ENCODE measurements around the gene RPUSD1. TPM values are rescaled to one million over a fixed set of nuclear protein-coding genes. Genes with fewer than 3 reads are reported as not detected.

The RPUSD1 gene
- total RNA-seq, 1 donor from 2014 or later: 28.5 TPM

DNA sequence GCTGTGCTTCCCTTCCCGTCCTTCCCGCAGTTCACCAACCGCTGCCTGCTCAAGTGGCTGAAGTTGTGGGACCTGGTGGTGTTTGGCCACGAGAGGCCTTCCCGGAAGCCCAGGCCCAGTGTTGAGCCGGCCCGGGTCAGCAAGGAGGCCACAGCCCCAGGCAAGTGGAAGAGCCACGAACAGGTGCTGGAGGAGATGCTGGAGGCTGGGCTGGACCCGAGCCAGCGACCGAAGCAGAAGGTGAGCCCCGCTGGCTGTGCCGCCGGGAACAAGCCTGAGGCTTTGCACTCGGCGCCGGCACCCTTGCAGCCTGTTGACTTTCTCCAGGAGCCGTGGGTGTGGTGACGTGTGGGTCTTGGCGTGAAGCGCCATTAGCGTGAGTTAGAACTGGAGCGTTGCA, 3.0 kb upstream of the RPUSD1 start:
- TF ChIP-seq, protein P1, sequence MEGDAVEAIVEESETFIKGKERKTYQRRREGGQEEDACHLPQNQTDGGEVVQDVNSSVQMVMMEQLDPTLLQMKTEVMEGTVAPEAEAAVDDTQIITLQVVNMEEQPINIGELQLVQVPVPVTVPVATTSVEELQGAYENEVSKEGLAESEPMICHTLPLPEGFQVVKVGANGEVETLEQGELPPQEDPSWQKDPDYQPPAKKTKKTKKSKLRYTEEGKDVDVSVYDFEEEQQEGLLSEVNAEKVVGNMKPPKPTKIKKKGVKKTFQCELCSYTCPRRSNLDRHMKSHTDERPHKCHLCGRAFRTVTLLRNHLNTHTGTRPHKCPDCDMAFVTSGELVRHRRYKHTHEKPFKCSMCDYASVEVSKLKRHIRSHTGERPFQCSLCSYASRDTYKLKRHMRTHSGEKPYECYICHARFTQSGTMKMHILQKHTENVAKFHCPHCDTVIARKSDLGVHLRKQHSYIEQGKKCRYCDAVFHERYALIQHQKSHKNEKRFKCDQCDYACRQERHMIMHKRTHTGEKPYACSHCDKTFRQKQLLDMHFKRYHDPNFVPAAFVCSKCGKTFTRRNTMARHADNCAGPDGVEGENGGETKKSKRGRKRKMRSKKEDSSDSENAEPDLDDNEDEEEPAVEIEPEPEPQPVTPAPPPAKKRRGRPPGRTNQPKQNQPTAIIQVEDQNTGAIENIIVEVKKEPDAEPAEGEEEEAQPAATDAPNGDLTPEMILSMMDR (IDR thresholded peaks at IDR 0.05; ENCODE audit: partially characterized antibody, unreplicated experiment): no peak
- no peaks in the 10 kb centered on the region for H3K4me1 Mint-ChIP-seq (ENCODE audit: low read depth, unreplicated experiment)
- no peak overlapping the region for H3K27ac Mint-ChIP-seq (ENCODE audit: unreplicated experiment)
- H3K36me3 Mint-ChIP-seq (ENCODE audit: unreplicated experiment): no peaks in the 10 kb centered on the region
- no peak for DNase-seq
- H3K27me3 Mint-ChIP-seq (ENCODE audit: unreplicated experiment): peaks cover 5% of the 10 kb centered on the region
- H3K4me3 Mint-ChIP-seq (ENCODE audit: unreplicated experiment): no peak overlapping the region
- peaks cover 5% of the 10 kb centered on the region for H3K9me3 Mint-ChIP-seq (ENCODE audit: unreplicated experiment)

DNA sequence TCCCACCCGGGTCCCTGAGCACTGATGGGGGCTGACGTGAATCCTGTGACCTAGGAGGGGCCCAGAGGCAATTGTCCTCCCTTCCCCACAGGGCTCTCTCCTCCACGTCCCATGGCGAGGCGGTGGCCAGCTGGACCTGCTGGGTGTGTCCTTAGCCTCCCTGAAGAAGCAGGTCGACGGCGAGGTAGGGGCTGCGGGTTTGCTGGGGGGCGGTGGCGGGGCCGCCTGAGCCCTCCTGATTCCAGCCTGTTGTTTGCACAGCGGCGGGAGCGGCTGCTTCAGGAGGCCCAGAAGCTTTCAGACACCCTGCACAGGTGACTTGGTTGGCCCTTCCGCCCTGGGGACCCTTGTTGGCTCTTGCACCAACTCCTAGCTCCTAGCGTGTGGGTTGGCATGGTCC, 1.9 kb upstream of the RPUSD1 start:
- H3K27ac Mint-ChIP-seq (ENCODE audit: unreplicated experiment): no peak overlapping the region
- peaks cover 5% of the 10 kb centered on the region for H3K27me3 Mint-ChIP-seq (ENCODE audit: unreplicated experiment)
- H3K36me3 Mint-ChIP-seq (ENCODE audit: unreplicated experiment): no peaks in the 10 kb centered on the region
- H3K9me3 Mint-ChIP-seq (ENCODE audit: unreplicated experiment): peaks cover 5% of the 10 kb centered on the region
- TF ChIP-seq, protein P1 (IDR thresholded peaks at IDR 0.05; ENCODE audit: partially characterized antibody, unreplicated experiment): no peak
- no peaks in the 10 kb centered on the region for H3K4me1 Mint-ChIP-seq (ENCODE audit: low read depth, unreplicated experiment)
- no peak for DNase-seq
- H3K4me3 Mint-ChIP-seq (ENCODE audit: unreplicated experiment): no peak overlapping the region

DNA sequence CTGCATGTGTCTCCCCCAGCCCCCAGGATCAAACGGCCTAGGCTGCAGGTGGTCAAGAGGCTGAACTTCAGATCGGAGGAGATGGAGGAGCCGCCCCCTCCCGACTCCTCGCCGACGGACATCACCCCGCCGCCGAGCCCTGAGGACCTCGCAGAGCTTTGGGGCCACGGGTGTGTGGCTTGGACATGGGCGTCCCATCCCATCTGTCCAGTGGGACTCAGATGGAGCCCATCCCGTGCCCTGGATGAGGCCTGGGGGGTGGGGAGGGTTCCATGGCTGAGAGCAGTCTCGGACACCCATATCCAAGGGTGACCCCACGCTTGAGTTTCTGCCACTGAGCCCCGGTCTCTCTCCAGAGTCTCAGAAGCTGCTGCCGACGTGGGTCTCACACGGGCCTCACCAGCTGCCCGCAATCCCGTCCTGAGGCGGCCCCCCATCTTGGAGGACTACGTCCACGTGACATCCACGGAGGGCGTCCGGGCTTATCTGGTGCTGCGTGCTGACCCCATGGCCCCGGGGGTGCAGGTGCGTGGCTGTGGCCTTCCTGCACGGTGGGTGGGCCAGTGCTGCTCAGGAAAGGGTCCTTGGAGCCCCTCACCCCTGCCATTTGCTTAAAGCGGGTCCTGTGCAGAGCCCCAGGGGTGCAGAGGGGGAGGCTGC, 1.1 kb upstream of the RPUSD1 start:
- Mint-ChIP-seq H3K4me3 (ENCODE audit: unreplicated experiment) (no peak overlapping the region), H3K36me3 (ENCODE audit: unreplicated experiment) (no peaks in the 10 kb centered on the region), H3K27me3 (ENCODE audit: unreplicated experiment) (peaks cover 5% of the 10 kb centered on the region), H3K27ac (ENCODE audit: unreplicated experiment) (no peak overlapping the region), H3K9me3 (ENCODE audit: unreplicated experiment) (peaks cover 5% of the 10 kb centered on the region), H3K4me1 (ENCODE audit: low read depth, unreplicated experiment) (no peaks in the 10 kb centered on the region)
- DNase-seq: no peak
- TF ChIP-seq, protein P1 (IDR thresholded peaks at IDR 0.05; ENCODE audit: partially characterized antibody, unreplicated experiment): no peak

DNA sequence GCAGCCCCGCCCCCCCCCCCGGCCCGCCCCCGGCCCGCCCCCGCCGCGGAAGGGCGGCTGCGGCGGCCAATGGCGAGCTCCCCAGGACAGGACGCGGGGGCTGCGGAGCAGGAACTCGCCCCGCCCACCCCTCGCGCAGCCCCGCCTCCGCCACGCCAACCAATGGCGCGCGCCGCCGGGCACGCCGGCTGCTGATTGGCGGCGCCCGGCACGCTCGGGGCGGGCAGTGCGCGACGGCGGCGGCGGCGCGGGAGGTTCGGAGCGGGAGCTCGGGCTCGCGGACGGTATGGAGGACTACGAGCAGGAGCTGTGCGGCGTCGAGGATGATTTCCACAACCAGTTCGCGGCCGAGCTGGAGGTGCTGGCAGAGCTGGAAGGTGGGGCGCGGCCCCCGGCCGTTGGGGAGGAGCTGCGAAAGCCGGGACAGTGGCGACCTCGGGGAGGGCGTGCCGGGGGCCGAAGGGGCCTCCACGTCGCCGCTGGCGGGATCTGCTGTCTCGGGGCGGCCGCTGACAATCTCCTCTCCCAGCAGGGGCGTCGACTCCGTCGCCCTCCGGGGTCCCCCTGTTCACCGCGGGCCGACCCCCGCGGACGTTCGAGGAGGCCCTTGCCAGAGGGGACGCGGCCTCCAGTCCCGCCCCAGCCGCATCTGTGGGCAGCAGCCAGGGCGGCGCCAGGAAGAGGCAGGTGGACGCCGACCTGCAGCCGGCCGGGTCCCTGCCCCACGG, 382 bp upstream of the RPUSD1 start, which contains the start of gene CHTF18:
TSS of gene CHTF18 (plus strand) at position 222 of the 728 bp plus-strand sequence. CDS start at position 287, 65 bp downstream.
- peaks cover 5% of the 10 kb centered on the region for H3K9me3 Mint-ChIP-seq (ENCODE audit: unreplicated experiment)
- TF ChIP-seq, protein P1 (IDR thresholded peaks at IDR 0.05; ENCODE audit: partially characterized antibody, unreplicated experiment): no peak
- no peaks in the 10 kb centered on the region for H3K4me1 Mint-ChIP-seq (ENCODE audit: low read depth, unreplicated experiment)
- H3K27me3 Mint-ChIP-seq (ENCODE audit: unreplicated experiment): peaks cover 5% of the 10 kb centered on the region
- no peaks in the 10 kb centered on the region for H3K36me3 Mint-ChIP-seq (ENCODE audit: unreplicated experiment)
- H3K27ac Mint-ChIP-seq (ENCODE audit: unreplicated experiment): peak within 1 kb of the TSS; percentile 69
- peak within 1 kb of the TSS; percentile 85 for H3K4me3 Mint-ChIP-seq (ENCODE audit: unreplicated experiment)
- peak; percentile 93 for DNase-seq

Measured in glutamatergic neuron (in vitro differentiated cells).